ENCODE results near the gene HNRNPR. TPM values are rescaled to one million over a fixed set of nuclear protein-coding genes. Genes with fewer than 3 reads are reported as not detected.

The HNRNPR gene
- total and polyA plus RNA-seq, 9 of the 15 experiments (the other 6 are each of a cell fraction or from before 2014, with no cell fraction given) = 80.9 to 372 (median 301) TPM

DNA sequence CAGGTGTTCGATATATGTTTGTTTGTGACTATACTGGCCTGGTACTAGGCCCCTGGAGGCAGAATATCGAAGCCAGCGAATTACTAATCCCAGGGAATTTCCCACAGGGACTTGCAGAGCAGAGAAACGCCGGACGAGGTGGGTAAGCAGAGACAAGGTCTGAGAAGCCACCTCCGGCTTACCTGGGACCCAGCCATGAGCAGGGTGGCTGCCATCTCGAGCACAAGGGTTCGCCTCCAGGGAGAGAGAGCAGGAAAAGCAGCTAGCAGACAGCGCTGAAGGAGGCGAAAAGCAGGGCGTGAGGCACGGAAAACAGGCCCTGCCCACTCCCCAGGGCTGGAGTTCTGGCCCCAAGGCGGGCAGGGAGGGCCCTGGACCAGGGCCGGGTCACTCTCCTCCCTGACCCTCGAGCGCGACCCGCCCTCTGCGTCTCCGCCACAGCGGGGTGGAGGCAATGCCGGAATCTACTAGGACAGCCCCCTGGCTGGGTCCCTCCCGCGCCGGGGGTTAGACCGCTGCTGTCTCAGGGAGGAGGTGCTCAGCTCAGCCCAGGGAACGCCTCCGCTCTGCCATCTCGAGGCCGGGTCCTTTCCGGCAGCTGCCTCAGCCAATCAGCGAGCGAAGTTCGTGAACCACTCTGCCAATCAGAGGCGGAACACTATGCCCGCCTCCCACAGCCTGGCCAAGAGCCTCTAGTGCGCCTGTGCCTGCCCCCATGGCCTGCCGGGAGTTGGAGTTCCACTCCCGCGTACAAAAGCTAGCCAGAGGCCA lies 23.9 kb upstream of the HNRNPR start (continued):
- TF ChIP-seq, protein P1, sequence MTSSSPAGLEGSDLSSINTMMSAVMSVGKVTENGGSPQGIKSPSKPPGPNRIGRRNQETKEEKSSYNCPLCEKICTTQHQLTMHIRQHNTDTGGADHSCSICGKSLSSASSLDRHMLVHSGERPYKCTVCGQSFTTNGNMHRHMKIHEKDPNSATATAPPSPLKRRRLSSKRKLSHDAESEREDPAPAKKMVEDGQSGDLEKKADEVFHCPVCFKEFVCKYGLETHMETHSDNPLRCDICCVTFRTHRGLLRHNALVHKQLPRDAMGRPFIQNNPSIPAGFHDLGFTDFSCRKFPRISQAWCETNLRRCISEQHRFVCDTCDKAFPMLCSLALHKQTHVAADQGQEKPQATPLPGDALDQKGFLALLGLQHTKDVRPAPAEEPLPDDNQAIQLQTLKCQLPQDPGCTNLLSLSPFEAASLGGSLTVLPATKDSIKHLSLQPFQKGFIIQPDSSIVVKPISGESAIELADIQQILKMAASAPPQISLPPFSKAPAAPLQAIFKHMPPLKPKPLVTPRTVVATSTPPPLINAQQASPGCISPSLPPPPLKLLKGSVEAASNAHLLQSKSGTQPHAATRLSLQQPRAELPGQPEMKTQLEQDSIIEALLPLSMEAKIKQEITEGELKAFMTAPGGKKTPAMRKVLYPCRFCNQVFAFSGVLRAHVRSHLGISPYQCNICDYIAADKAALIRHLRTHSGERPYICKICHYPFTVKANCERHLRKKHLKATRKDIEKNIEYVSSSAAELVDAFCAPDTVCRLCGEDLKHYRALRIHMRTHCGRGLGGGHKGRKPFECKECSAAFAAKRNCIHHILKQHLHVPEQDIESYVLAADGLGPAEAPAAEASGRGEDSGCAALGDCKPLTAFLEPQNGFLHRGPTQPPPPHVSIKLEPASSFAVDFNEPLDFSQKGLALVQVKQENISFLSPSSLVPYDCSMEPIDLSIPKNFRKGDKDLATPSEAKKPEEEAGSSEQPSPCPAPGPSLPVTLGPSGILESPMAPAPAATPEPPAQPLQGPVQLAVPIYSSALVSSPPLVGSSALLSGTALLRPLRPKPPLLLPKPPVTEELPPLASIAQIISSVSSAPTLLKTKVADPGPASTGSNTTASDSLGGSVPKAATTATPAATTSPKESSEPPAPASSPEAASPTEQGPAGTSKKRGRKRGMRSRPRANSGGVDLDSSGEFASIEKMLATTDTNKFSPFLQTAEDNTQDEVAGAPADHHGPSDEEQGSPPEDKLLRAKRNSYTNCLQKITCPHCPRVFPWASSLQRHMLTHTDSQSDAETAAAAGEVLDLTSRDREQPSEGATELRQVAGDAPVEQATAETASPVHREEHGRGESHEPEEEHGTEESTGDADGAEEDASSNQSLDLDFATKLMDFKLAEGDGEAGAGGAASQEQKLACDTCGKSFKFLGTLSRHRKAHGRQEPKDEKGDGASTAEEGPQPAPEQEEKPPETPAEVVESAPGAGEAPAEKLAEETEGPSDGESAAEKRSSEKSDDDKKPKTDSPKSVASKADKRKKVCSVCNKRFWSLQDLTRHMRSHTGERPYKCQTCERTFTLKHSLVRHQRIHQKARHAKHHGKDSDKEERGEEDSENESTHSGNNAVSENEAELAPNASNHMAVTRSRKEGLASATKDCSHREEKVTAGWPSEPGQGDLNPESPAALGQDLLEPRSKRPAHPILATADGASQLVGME (CRISPR knock-in tag; IDR thresholded peaks at IDR 0.05) = peak; percentile 66; the same call in 1 of the 2 replicates
- TF ChIP-seq, protein P2, sequence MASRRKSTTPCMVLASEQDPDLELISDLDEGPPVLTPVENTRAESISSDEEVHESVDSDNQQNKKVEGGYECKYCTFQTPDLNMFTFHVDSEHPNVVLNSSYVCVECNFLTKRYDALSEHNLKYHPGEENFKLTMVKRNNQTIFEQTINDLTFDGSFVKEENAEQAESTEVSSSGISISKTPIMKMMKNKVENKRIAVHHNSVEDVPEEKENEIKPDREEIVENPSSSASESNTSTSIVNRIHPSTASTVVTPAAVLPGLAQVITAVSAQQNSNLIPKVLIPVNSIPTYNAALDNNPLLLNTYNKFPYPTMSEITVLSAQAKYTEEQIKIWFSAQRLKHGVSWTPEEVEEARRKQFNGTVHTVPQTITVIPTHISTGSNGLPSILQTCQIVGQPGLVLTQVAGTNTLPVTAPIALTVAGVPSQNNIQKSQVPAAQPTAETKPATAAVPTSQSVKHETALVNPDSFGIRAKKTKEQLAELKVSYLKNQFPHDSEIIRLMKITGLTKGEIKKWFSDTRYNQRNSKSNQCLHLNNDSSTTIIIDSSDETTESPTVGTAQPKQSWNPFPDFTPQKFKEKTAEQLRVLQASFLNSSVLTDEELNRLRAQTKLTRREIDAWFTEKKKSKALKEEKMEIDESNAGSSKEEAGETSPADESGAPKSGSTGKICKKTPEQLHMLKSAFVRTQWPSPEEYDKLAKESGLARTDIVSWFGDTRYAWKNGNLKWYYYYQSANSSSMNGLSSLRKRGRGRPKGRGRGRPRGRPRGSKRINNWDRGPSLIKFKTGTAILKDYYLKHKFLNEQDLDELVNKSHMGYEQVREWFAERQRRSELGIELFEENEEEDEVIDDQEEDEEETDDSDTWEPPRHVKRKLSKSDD (conservative IDR thresholded peaks at IDR 0.05; ENCODE audit: low read length) = no peak
- TF ChIP-seq RBM25 (IDR thresholded peaks at IDR 0.05; ENCODE audit: low read depth, low read length, severe bottlenecking) (peak; percentile 82), FOXA3 (CRISPR knock-in tag; conservative IDR thresholded peaks at IDR 0.05 in 1 of 2, IDR thresholded peaks at IDR 0.05 in 1 of 2) (no peak), HINFP (tag; conservative IDR thresholded peaks at IDR 0.05; ENCODE audit: low read depth) (no peak), CEBPB (tag; IDR thresholded peaks at IDR 0.05) (no peak), CBX1 (IDR thresholded peaks at IDR 0.05; ENCODE audit: low read depth) (0 out of 2 replicates have a peak, but pooled peaks have one; percentile 32), RBM34 (IDR thresholded peaks at IDR 0.05; ENCODE audit: borderline replicate concordance, insufficient read depth, low read length) (no peak), E2F3 (CRISPR knock-in tag; IDR thresholded peaks at IDR 0.05) (0 out of 2 replicates have a peak, but pooled peaks have one; percentile 18), HMG20A (CRISPR knock-in tag; conservative IDR thresholded peaks at IDR 0.05) (no peak), EGR1 (conservative IDR thresholded peaks at IDR 0.05) (peak; percentile 86), CBFA2T2 (conservative IDR thresholded peaks at IDR 0.05) (no peak), ZNF444 (CRISPR knock-in tag; IDR thresholded peaks at IDR 0.05) (no peak), SIN3B (IDR thresholded peaks at IDR 0.05; ENCODE audit: low read depth) (no peak), ELF1 (tag; IDR thresholded peaks at IDR 0.05) (peak; percentile 99), ZNF766 (CRISPR knock-in tag; conservative IDR thresholded peaks at IDR 0.05) (peak; percentile 74), ESRRB (CRISPR knock-in tag; IDR thresholded peaks at IDR 0.05; ENCODE audit: borderline replicate concordance) (no peak)

Data from K562 (cell line).